GM12865 (cell line): ENCODE data around the gene BORCS5.
A peak's percentile ranks its signal among the peaks of the same experiment; 100 is the strongest.

Source experiments
- DNase-seq: peaks from one replicate; pipeline ENCODE4 v3.0.0; 2010; ENCODE audit warnings: low read depth
- H3K4me3 ChIP-seq: 2 replicates; pipeline ENCODE4 v1.5.1; 2011; ENCODE audit warnings: mild to moderate bottlenecking, low read depth, low read length, control low read depth
- TF ChIP-seq, protein P1 (sequence below): IDR thresholded peaks from 2 replicates; pipeline ENCODE4 v1.5.1; 2011; ENCODE audit warnings: low read length, control low read depth, low read depth, inconsistent platforms; ENCODE audit not compliant: insufficient read depth; ENCODE audit errors: missing control alignments

Gene BORCS5

GRCh38 chr12:12365931-12366431 lies 9.1 kb downstream of the BORCS5 start:
- H3K4me3 ChIP-seq: no peak overlapping the region
- DNase-seq: no peak
- TF ChIP-seq, protein P1, sequence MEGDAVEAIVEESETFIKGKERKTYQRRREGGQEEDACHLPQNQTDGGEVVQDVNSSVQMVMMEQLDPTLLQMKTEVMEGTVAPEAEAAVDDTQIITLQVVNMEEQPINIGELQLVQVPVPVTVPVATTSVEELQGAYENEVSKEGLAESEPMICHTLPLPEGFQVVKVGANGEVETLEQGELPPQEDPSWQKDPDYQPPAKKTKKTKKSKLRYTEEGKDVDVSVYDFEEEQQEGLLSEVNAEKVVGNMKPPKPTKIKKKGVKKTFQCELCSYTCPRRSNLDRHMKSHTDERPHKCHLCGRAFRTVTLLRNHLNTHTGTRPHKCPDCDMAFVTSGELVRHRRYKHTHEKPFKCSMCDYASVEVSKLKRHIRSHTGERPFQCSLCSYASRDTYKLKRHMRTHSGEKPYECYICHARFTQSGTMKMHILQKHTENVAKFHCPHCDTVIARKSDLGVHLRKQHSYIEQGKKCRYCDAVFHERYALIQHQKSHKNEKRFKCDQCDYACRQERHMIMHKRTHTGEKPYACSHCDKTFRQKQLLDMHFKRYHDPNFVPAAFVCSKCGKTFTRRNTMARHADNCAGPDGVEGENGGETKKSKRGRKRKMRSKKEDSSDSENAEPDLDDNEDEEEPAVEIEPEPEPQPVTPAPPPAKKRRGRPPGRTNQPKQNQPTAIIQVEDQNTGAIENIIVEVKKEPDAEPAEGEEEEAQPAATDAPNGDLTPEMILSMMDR: no peak

- no peak overlapping the region for H3K4me3 ChIP-seq
- no peak for DNase-seq
- TF ChIP-seq, protein P1: no peak
Observed at GRCh38 chr12:12366701-12367481, 10.0 kb downstream of the BORCS5 start.

DNA sequence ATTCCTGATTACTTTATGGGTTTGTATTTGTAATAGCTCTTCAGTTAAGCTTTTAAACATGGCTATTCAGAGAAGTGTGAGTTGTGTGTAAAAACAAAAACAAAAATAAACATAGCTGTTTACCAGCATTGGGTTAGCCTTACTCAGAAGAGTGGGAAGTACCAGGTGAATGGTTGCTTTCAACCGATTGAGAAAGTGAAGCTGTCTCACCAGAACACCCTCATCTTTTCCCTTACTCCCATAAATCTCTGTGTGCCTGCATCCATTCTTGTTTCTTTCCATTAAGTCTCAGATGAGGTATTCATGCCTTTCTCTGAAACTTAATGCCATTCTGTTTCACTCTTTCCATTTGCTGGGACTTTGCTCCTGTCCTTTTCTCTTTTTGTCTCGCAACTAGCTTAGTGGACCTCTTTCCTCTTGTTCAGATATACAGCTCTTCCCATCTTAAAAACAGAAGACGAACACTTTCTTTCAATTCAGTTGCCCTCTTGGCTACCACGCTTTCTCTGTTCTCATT lies 10.7 kb downstream of the BORCS5 start:
- no peak for DNase-seq
- TF ChIP-seq, protein P1: no peak
- no peak overlapping the region for H3K4me3 ChIP-seq

GRCh38 chr12:12372946-12373722 lies 16.3 kb downstream of the BORCS5 start:
- H3K4me3 ChIP-seq: no peak overlapping the region
- TF ChIP-seq, protein P1: no peak
- no peak for DNase-seq

DNA sequence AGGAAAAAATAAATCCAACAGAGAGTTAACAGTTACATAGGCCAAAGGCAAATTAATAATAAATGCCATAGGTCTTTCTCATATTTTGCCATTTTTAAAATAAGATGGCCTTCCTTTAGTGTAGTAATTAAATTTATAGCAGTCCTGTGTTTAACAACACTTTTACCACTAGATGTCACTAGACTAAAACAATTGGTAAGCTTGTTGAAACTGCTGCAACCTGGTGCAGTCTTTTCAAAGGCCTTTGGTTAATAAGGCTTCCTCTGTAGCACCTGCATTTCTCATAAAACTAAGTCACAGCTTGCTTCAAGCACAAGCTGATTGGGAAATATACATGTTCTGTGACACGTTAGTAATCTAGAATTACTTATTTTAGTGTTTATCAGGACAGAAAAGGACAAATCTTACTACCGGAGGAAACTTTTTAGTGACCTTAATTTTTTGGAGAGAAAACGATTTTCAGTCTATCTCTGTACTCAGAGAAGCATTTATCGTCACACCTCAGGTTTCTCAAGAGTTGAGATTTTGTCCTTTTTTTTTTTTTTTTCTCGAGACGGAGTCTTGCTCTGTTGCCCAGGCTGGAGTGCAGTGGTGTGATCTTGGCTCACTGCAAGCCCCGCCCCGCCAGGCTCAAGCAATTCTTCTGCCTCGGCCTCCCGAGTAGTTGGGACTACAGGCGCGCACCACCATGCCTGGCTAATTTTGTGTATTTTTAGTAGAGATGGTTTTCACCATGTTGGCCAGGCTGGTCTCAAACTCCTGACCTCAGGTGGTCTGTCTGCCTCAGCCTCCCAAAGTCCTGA lies 20.0 kb downstream of the BORCS5 start:
- H3K4me3 ChIP-seq: no peak overlapping the region
- TF ChIP-seq, protein P1: peak; percentile 56
- DNase-seq: peak; percentile 86

GRCh38 chr12:12378616-12379015 lies 21.7 kb downstream of the BORCS5 start:
- no peak for DNase-seq
- TF ChIP-seq, protein P1: no peak
- H3K4me3 ChIP-seq: no peak overlapping the region
